GM19452 (cell line): ENCODE results near the gene GATA1.

ENCODE experiments used
- ATAC-seq: cut with Tn5 transposase; IDR thresholded peaks from one replicate; pipeline ENCODE4 v1.9.1; 2021; ENCODE audit not compliant: unreplicated experiment

The GATA1 gene

DNA sequence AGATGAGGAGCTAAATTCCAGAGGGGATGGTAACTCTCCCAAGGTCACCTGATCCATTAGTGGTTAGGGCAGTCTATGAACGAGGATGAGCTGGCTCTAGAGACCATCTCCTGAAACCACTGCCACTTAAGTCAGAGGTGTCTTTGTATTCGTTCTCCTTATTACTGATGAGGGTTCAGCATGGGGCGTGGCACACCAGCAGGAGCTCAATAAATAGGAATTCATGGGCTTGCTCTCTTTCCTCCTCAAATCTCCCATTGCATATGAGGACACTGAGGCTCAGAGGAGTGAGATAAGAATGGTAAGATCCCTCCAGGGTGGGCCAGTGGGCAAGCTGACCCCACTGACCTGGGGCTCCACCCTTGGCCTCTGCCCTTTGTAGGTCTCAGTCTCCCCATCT, 1.7 kb upstream of the GATA1 start:
- ATAC-seq: no peak

DNA sequence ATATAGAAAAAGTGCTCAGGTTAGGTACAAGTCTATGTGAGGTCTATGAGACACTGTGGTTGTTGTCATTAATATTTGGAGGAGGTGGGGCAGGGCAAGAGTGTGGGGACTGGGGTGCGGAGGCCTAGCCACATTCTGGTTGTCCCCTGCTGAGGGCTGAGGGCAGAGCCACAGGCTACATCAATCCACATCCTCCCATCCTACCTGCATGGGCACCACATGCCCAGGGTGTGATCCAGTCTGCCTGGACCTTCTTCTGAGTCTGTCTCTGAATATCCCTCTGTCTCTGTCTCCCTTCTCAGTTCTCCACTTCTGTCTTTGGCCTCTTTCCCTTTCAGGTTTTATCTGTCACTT, 1.2 kb upstream of the GATA1 start:
- no peak for ATAC-seq

DNA sequence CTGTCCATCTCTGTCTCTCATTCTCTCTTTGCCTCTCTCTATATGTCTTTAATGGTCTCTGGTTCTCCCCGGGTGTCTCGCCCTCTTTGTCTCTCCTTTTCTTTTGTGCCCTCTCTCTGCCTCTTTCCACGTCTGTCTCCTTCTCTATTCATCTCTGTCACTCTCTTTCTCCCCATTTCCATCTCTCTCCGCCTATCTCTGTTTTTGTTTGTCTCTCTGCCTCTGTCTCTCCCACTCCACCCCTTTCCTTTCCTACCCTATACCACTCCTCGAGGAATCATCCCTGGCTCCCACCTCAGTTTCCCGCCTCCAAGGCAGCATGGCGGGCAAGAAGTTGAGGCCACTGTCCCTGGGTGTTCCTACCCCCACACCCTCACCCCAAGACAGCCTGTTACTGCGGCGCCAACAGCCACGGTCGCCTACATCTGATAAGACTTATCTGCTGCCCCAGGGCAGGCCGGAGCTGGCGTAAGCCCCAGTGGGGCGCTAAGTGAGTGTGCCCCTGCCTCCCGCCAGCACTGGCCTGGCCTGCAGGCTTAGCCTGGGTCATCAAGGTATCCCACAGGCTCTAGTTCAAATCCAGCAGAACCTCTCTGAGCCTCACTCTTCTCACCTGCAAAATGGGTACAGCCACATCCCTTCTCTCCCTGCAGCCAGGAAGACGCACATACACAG, 713 bp upstream of the GATA1 start:
- no peak for ATAC-seq

DNA sequence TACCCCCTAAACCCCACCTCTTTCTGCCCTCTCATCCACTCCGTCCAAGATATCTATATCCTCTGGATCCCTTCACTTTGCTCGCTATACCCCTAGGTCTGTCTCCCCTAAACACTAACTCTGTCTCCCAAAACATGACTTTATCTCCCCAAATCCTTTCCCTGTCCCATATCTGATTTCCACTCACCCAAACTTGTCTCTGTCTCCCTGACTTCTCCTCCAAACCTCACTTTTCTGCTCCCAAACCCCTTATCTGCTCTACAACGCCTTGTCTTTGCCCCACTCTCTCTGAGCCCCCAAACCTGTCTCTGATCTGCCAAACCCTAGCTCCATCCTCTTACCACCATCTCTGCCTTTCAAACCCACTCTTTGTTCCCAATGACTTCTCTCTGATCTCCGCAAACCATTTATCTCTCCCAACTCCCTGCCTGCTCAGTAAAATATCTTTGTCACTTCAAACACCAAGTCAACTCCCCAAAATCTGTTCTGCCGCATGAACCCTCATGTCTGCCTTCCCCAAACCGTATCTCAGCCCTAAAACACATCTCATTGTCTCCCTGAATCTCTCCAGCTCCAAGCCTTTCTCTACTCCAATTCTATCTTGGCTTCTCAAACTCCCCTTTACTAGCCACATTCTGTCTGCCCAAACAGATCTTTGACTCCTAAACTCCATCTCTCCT, 575 bp downstream of the GATA1 start:
- no peak for ATAC-seq

GRCh38 chrX:48787505-48788443, 1.4 kb downstream of the GATA1 start:
- no peak for ATAC-seq

- no peak for ATAC-seq
Measured at GRCh38 chrX:48789366-48790220, 3.2 kb downstream of the GATA1 start.

- no peak for ATAC-seq
Measured at GRCh38 chrX:48790477-48790876, 4.1 kb downstream of the GATA1 start.

- ATAC-seq: no peak
Measured at GRCh38 chrX:48791063-48791820, 4.9 kb downstream of the GATA1 start.

GRCh38 chrX:48792219-48792618, 5.8 kb downstream of the GATA1 start:
- no peak for ATAC-seq

DNA sequence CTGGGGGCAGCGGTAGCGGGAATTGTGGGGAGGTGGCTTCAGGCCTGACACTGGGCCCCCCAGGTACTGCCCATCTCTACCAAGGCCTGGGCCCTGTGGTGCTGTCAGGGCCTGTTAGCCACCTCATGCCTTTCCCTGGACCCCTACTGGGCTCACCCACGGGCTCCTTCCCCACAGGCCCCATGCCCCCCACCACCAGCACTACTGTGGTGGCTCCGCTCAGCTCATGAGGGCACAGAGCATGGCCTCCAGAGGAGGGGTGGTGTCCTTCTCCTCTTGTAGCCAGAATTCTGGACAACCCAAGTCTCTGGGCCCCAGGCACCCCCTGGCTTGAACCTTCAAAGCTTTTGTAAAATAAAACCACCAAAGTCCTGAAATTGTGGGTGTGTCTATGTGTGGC, 7.5 kb downstream of the GATA1 start:
- no peak for ATAC-seq

DNA sequence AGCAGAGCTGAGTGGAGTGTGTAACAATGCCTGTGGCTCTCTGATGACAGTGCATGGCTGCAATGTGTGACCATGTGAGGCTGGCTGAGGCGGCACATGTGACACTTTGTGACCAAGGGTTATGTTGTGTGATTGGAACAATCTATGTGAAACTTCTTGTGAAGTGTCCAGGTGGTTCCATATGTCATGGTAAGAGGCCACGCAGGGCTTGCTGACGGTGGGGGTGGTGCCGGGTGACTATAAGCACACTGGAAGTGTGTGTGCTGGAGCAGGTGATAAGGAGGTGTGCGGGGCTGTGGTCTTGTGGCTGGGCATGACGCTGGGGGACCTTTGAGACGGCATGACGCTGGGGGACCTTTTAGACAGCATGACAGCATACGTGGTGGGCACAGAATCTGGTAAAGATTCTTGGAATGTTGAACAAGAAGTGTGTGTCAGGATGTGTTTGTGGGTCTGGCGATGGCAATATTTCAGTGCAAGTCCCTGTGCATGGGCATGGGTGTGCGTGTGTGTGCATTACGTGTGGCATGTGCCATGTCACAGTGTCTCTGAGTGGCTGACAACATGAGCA, 8.0 kb downstream of the GATA1 start:
- no peak for ATAC-seq

DNA sequence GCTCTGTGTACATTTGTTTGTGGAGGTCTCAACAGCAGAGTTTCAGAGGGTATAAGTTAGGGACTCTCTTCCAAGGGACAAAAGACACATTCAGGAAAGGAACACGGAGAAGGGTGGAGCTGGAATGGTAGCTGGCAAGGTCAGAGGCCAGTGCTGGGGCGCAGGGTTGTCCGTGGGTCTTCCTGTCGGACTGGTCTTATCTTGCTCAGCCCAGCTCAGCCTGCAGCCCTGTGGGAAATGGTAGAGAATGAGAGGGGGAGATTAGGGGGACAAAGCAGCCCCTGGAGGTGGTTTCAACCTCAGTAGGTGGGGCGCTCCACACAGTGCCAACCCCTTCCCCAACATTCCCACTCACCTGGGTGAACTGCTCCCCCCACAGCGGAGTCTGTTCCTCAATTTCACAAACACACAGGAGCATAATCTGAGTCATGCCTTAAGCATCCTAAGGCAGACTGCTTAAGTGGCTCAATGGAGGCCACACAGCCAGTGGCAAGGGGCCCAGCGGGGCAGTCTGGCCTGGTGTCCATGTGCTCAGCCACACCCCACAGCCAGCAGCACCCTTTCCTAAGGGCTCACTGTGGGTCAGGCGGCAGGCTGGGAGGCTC, 8.6 kb downstream of the GATA1 start:
- ATAC-seq: no peak

GRCh38 chrX:48798318-48798717, 11.9 kb downstream of the GATA1 start:
- no peak for ATAC-seq

DNA sequence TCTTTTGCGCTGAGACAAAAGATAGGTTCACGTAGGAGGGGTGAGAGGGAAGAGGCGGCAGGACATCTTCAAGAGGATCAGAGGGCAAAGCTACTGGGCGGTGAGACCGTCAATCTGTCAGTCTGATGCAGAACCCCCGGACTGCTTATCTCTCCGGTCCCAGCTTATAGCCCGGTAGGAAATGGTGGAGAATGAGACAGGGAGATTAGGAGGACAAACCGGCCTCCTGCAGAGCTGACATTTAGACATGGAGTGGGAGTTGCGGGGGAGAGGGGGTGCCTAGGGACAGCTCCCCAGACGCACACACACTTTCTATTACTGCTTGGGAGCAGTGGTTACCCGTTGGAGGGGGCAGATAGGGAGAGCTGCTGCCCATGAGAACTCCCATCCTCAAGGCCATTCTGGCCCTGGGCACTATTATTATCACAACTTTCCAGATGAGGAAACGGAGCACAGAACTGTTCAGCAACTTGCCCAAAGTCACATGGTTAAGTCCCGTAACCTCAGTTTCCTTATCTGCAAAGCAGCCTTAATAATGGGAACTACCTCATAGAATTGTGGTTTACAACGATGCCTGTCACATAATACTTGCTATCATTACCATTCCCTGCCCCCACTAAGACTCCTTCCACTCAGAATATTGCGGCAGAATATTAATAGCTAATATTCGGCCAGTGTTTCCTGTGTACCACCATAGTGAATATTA, 14.3 kb downstream of the GATA1 start:
- no peak for ATAC-seq

- ATAC-seq: peak; percentile 91
Measured at GRCh38 chrX:48801280-48802088, 15.1 kb downstream of the GATA1 start, which contains the start of gene HDAC6. Gene HDAC6 (plus strand): TSS chrX:48802067. CDS start chrX:48802693, 626 bp downstream.

GRCh38 chrX:48802089-48802904, 15.9 kb downstream of the GATA1 start:
- ATAC-seq: peak; percentile 47

GRCh38 chrX:48802905-48803200, 16.5 kb downstream of the GATA1 start:
- ATAC-seq: no peak
